Naive thymus-derived CD8-positive, alpha-beta T cell (primary cell): ENCODE data around the gene ACSM6. TPM values are rescaled to one million over a fixed set of nuclear protein-coding genes. Genes with fewer than 3 reads are reported as not detected.
A peak's percentile ranks its signal among the peaks of the same experiment; 100 is the strongest.
"Not testable (repeated sequence)": the region's sequence is repeated elsewhere in the genome, so short reads cannot be mapped to it uniquely, and the experiment has no call there.

Experiments
- ATAC-seq, 2 donors: fragments of 150-1000 bp; cut with Tn5 transposase in 1 of 2; sonication (Bioruptor Pico), chemical (Tn5 transposase) in 1 of 2; 1 replicate in 1 of 2; 2 replicates in 1 of 2; pipeline ENCODE4 v1.10.0; 2021; ENCODE audit warnings: mild to moderate bottlenecking in 2 of 2, moderate library complexity in 2 of 2
- POLR2A ChIA-PET: fragments of 350-600 bp; sonication (Branson Sonifier 250); formaldehyde crosslinking; loops from one replicate; lab custom pipeline; 2021; ENCODE audit warnings: antibody characterized with exemption; lab: Charles Lee
- DNase-seq, 10 donors: peaks; one replicate each; pipeline versions ENCODE4 v3.0.0 to v3.0.0-alpha.2; 2020 to 2022
- H3K27ac Mint-ChIP-seq, 10 donors: one replicate each; pipeline ENCODE4 v1.8.0; 2020 to 2022; ENCODE audit warnings: mild to moderate bottlenecking in 10 of 10, mixed read lengths in 10 of 10, moderate library complexity in 4 of 10, inconsistent platforms in 1 of 10
- H3K27me3 Mint-ChIP-seq, 5 donors: one replicate each; pipeline ENCODE4 v1.8.0; 2021 to 2022; ENCODE audit warnings: mixed read lengths in 5 of 5
- H3K36me3 Mint-ChIP-seq, 3 donors: one replicate each; pipeline ENCODE4 v1.8.0; 2020 to 2022; ENCODE audit warnings: mixed read lengths in 3 of 3, mild to moderate bottlenecking in 2 of 3, inconsistent platforms in 1 of 3
- H3K4me1 Mint-ChIP-seq, 4 donors: one replicate each; pipeline ENCODE4 v1.8.0; 2021 to 2022; ENCODE audit warnings: mixed read lengths in 4 of 4
- H3K4me3 Mint-ChIP-seq, 10 donors: one replicate each; pipeline ENCODE4 v1.8.0; 2020 to 2022; ENCODE audit warnings: mild to moderate bottlenecking in 10 of 10, mixed read lengths in 10 of 10, moderate library complexity in 6 of 10, inconsistent platforms in 1 of 10
- H3K9me3 Mint-ChIP-seq, 9 donors: one replicate each; pipeline ENCODE4 v1.8.0; 2020 to 2022; ENCODE audit warnings: mixed read lengths in 9 of 9, mild to moderate bottlenecking in 3 of 9, inconsistent platforms in 1 of 9, moderate library complexity in 1 of 9
- polyA plus RNA-seq, 3 donors: library from polyadenylated mRNA; unstranded; fragments of 300-500 nt; fragmentation: Illumina TruSeq; gene quantifications; one replicate each; pipeline ENCODE4 v1.2.3, GENCODE V29; 2021
- total RNA-seq, 8 experiments: library from RNA in 2 of 8; stranded (reverse) in 2 of 8; gene quantifications; one replicate each; pipeline ENCODE4 v1.2.3 and lab custom pipeline; 2021 to 2026

ACSM6 gene
- total and polyA plus RNA-seq, 5 experiments from 2014 or later: not detected

- Mint-ChIP-seq H3K4me3 (no peak overlapping the region), H3K36me3 (peaks cover 0 to 13% (median 0%) of the 10 kb centered on the region in 3 donors), H3K9me3 (peaks cover 0 to 7% (median under 1%) of the 10 kb centered on the region in 9 donors), H3K4me1 (no peaks in the 10 kb centered on the region), H3K27me3 (peaks cover 0 to 7% (median 0%) of the 10 kb centered on the region in 5 donors), H3K27ac (no peak overlapping the region)
- no peak for DNase-seq
- ATAC-seq: no peak
- POLR2A ChIA-PET: no interaction called here
These were observed 27.1 kb downstream of the ACSM6 start for GRCh38 chr10:95221124-95221523.

DNA sequence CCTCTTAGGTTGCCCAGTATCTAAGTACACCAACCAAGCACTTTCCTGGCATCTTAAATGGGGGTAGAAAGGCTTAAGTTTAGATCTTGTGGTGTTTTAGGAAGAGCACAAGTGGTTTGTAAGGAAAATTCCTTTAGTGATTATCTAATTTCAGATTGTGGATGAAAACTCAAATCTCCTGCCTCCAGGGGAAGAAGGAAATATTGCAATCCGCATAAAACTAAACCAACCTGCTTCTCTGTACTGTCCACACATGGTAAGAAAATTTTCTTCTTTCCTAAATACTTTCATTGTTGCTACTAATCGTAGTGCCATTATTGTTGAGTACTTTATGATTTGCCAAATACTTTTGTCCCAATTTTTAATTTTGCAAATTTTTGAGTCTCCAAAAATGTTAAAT, 31.1 kb downstream of the ACSM6 start:
- peaks cover 0 to under 1% (median 0%) of the 10 kb centered on the region in 4 donors for H3K4me1 Mint-ChIP-seq
- POLR2A ChIA-PET: no interaction called here
- H3K36me3 Mint-ChIP-seq: peaks cover 0 to 4% (median 0%) of the 10 kb centered on the region in 3 donors
- no peak overlapping the region for H3K27ac Mint-ChIP-seq
- ATAC-seq (no peak), DNase-seq (no peak)
- H3K27me3 Mint-ChIP-seq: peaks cover 0 to 8% (median 0%) of the 10 kb centered on the region in 5 donors
- no peak overlapping the region for H3K4me3 Mint-ChIP-seq
- H3K9me3 Mint-ChIP-seq: peaks cover 0 to 3% (median 0%) of the 10 kb centered on the region in 9 donors

GRCh38 chr10:95228934-95229723, 35.1 kb downstream of the ACSM6 start:
- Mint-ChIP-seq H3K27ac (peak overlapping the region in 1 of 10 donors; percentile 34), H3K4me3 (peak overlapping the region in 2 of 10 donors; percentile 47 to 50), H3K27me3 (peaks cover 0 to 22% (median 6%) of the 10 kb centered on the region in 5 donors), H3K4me1 (peaks cover 3 to 14% (median 8%) of the 10 kb centered on the region in 4 donors)
- POLR2A ChIA-PET, ATAC-seq, DNase-seq, H3K9me3 Mint-ChIP-seq, H3K36me3 Mint-ChIP-seq: not testable (repeated sequence)

GRCh38 chr10:95229724-95230627, 35.9 kb downstream of the ACSM6 start:
- Mint-ChIP-seq H3K27me3 (peaks cover 0 to 22% (median 6%) of the 10 kb centered on the region in 5 donors), H3K27ac (peak overlapping the region in 5 of 10 donors; percentile 61 to 95 (median 91)), H3K9me3 (peaks cover 0 to 3% (median 0%) of the 10 kb centered on the region in 9 donors), H3K36me3 (peaks cover 0 to 5% (median 0%) of the 10 kb centered on the region in 3 donors), H3K4me1 (peaks cover 3 to 14% (median 8%) of the 10 kb centered on the region in 4 donors), H3K4me3 (peak overlapping the region; percentile 83 to 95 (median 88))
- POLR2A ChIA-PET: interaction anchor here (1.5 kb wide), 1 partner anchor 46 kb away, joined by 5 read pairs; no protein-coding TSS in a partner anchor
- no peak for DNase-seq
- no peak for ATAC-seq

DNA sequence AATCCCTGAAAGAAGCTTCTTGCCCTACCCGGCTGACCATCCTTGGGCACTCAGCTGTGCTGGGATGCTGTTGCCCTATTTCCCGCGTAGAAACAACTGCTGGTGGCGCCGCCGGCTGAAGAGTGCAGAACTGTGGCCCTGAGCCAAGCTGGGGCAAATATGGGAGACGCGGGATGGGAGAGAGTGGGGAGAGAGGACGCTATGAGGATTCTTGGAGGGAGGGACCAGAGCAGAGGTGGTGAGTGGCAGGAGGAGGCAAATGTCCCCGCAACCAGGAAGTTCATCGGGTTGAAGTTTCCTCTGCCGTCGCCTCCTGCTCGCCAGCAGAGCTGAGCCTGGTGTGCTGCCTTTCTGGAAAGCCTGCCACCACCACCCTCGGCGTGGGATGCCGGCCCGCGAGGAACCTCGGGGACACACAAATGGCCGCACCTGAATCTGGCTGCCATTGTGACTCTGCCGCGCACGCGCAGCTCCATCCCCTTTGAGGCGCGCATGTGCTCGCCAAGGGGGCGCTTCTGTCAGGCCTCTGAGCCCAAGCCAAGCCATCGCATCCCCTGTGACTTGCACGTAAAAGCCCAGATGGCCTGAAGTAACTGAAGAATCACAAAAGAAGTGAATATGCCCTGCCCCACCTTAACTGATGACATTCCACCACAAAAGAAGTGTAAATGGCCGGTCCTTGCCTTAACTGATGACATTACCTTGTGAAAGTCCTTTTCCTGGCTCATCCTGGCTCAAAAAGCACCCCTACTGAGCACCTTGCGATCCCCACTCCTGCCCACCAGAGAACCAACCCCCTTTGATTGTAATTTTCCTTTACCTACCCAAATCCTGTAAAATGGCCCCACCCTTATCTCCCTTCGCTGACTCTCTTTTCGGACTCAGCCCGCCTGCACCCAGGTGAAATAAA, 36.9 kb downstream of the ACSM6 start:
- Mint-ChIP-seq H3K27ac (peak overlapping the region; percentile 12 to 95 (median 74)), H3K4me1 (peaks cover 3 to 14% (median 8%) of the 10 kb centered on the region in 4 donors), H3K4me3 (peak overlapping the region; percentile 83 to 95 (median 88)), H3K27me3 (peaks cover 0 to 22% (median 6%) of the 10 kb centered on the region in 5 donors)
- DNase-seq: peak; percentile 18 to 79 (median 42)
- ATAC-seq: peak; percentile 40 to 98
- not testable (repeated sequence) for H3K9me3 Mint-ChIP-seq, H3K36me3 Mint-ChIP-seq
- POLR2A ChIA-PET: interaction anchor here (0.6 to 1.5 kb wide), 2 partner anchors 47 to 919 kb away, joined by 4 to 5 read pairs; no protein-coding TSS in a partner anchor

- Mint-ChIP-seq H3K4me1 (peaks cover 3 to 14% (median 10%) of the 10 kb centered on the region in 4 donors), H3K4me3 (peak overlapping the region in 1 of 10 donors; percentile 22), H3K9me3 (peaks cover 0 to 3% (median 0%) of the 10 kb centered on the region in 9 donors), H3K36me3 (peaks cover 0 to 5% (median 0%) of the 10 kb centered on the region in 3 donors), H3K27me3 (peaks cover 0 to 26% (median 8%) of the 10 kb centered on the region in 5 donors), H3K27ac (peak overlapping the region in 1 of 10 donors; percentile 3)
- POLR2A ChIA-PET: no interaction called here
- ATAC-seq (no peak), DNase-seq (no peak)
These were observed 39.5 kb downstream of the ACSM6 start for GRCh38 chr10:95233377-95234034.

GRCh38 chr10:95234951-95235350, 40.9 kb downstream of the ACSM6 start:
- H3K4me1 Mint-ChIP-seq: peaks cover 3 to 14% (median 10%) of the 10 kb centered on the region in 4 donors
- POLR2A ChIA-PET: no interaction called here
- peaks cover 0 to 5% (median 0%) of the 10 kb centered on the region in 3 donors for H3K36me3 Mint-ChIP-seq
- H3K9me3 Mint-ChIP-seq: peaks cover 0 to 3% (median 0%) of the 10 kb centered on the region in 9 donors
- no peak for DNase-seq
- peaks cover 0 to 18% (median 8%) of the 10 kb centered on the region in 5 donors for H3K27me3 Mint-ChIP-seq
- no peak for ATAC-seq
- no peak overlapping the region for H3K4me3 Mint-ChIP-seq
- no peak overlapping the region for H3K27ac Mint-ChIP-seq

- POLR2A ChIA-PET: no interaction called here
- no peak for ATAC-seq
- H3K4me1 Mint-ChIP-seq: peaks cover 1 to 8% (median 8%) of the 10 kb centered on the region in 4 donors
- H3K36me3 Mint-ChIP-seq: peaks cover 0 to 5% (median 0%) of the 10 kb centered on the region in 3 donors
- no peak for DNase-seq
- H3K27me3 Mint-ChIP-seq: peaks cover 0 to 14% (median 8%) of the 10 kb centered on the region in 5 donors
- peaks cover 0 to 3% (median 0%) of the 10 kb centered on the region in 9 donors for H3K9me3 Mint-ChIP-seq
- H3K27ac Mint-ChIP-seq: no peak overlapping the region
- H3K4me3 Mint-ChIP-seq: no peak overlapping the region
These were observed 41.6 kb downstream of the ACSM6 start for GRCh38 chr10:95235676-95236067.

GRCh38 chr10:95236068-95236903, 42.2 kb downstream of the ACSM6 start:
- DNase-seq (no peak), ATAC-seq (no peak)
- peaks cover 0 to 5% (median 2%) of the 10 kb centered on the region in 4 donors for H3K4me1 Mint-ChIP-seq
- POLR2A ChIA-PET: no interaction called here
- H3K27me3 Mint-ChIP-seq: peaks cover 0 to 10% (median 7%) of the 10 kb centered on the region in 5 donors
- peaks cover 0 to 2% (median 0%) of the 10 kb centered on the region in 9 donors for H3K9me3 Mint-ChIP-seq
- H3K36me3 Mint-ChIP-seq: peaks cover 0 to 2% (median 0%) of the 10 kb centered on the region in 3 donors
- no peak overlapping the region for H3K27ac Mint-ChIP-seq
- H3K4me3 Mint-ChIP-seq: no peak overlapping the region

GRCh38 chr10:95237376-95238170, 43.5 kb downstream of the ACSM6 start:
- Mint-ChIP-seq H3K4me1 (peaks cover 0 to 4% (median 0%) of the 10 kb centered on the region in 4 donors), H3K27me3 (peaks cover 0 to 10% (median 4%) of the 10 kb centered on the region in 5 donors), H3K27ac (no peak overlapping the region), H3K4me3 (no peak overlapping the region), H3K36me3 (no peaks in the 10 kb centered on the region), H3K9me3 (peaks cover 0 to 1% (median 0%) of the 10 kb centered on the region in 9 donors)
- ATAC-seq (no peak), DNase-seq (no peak)
- POLR2A ChIA-PET: no interaction called here
